GM11168 (cell line): Measurements from ENCODE around the gene PLCXD3.

Source experiments
- in situ Hi-C: fragments of 300-500 bp; cut with MboI; formaldehyde crosslinking; loops from one replicate; pipeline ENCODE4 v1.12.0; 2022; ENCODE audit warnings: low sequenced_read_pairs; ENCODE audit not compliant: unreplicated experiment

The PLCXD3 gene

DNA sequence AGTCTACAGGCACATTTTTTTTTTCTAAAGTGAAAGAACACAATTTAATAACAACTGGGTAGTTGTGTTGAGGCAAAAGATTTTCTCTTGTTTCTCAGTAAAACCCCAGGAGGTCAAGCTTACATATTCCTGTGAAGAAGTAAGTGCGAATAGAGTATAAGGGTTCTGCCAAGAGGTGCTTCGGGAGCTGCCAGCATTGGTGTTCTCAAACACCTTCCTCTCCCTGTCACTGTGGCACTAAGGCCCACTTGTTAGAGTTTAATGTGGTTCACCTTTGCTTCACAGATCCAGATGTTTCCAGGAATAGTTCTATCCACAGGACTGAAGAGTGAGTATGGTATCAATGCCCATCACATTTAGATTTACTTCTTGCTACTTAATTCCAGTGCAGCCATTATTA is 205.3 kb downstream of the PLCXD3 start:
- in situ Hi-C loops: no loop called here

DNA sequence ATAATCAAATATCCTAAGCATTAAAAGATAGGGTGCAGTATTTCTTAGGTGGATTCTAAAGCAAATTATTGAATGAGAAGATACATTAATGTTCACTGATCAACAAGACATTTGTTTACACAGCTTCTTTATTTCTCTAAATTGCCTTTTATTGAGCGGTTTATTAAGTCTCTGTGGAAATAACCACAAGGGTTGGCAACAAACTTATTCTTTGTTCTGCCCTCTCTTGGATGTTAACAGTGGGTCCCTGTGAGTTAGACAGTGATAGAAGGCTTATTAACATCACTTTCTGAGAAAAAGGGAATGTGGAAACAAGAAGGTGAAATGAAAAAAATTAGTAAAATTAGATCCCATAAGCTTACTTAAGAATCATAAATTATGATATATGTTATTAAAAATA is 214.3 kb downstream of the PLCXD3 start:
- in situ Hi-C loops: no loop called here

DNA sequence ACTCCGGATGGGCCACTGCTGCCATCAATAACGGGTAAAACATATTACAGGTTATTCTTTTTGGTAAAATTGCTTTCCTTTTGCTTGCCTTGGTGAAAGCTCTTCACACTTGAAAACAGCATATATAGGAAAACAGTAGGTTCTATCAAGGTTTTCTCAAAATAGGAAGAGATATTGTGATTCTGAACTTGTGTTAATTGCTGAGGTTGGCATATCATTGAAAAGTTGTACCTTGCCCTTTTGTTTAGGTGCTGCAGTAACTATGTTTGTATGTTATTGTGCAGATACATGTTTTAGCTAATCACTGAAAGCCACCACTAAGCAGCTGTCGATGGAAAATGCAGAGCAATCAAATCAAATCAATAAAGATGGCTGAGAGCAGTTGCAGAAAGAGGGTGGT is 219.1 kb downstream of the PLCXD3 start:
- in situ Hi-C loops: no loop called here

DNA sequence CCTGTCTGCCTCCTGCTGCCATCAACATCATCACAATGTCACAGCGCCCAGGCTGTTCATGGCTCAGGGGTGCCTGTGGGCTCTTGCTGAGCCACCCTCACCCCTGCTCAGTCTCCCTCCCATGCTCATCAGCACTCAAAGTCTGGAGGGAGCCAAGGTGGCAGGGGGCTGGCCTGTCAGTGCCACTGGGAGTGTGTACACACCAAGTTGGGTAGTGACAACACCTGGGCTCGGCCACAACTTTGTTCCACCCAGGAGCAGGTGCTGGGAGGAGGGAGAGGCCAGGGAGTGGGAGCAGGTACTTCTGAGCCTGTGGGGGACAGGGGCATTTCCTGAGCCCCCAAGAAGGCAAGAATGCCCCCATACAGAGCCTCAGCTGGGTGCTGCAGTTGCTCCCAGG is 219.6 kb downstream of the PLCXD3 start:
- in situ Hi-C loops: no loop called here

DNA sequence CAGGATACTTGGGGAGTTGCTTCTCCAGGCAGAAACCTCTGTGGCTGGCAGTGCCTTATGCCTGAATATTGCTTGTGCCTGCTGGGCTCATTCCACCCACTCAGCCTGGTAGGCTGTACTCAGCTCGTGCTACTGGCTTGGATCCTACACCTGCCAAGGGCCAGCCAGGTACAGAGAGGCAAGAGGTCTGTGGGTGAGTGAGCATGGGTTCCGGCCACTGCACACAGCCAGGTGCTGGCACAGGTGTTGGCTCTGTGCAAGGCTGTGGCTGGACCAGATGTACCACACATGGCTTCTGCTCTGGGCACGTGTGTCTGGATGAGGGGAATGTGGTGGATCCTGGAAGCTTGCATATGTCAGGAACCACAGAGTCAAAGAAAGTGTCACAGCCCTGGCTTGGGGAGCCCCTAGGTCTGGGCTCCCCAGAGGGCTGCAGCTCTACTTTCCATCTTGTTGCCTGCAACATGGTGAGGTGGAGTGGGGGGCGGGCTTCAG is 220.4 kb downstream of the PLCXD3 start:
- in situ Hi-C loops: no loop called here

DNA sequence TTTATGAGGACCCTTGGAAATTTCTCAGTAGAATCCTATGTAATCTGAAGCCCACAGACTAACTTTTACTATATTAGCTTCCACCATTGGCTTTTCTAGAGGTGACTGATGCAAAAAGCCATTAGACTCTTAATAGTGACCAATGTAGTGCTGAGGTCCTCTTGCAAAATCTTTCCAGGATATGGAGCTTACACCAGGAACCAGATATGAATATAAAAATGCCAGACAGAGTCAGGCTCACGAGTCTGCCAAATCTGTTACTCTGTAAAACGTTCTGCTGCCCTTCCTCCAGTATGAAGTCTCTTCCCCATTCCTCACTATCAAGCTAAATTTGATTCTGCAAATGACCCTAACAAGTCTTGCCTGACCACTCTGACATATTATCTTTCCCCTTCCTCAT is 223.7 kb downstream of the PLCXD3 start:
- in situ Hi-C loops: no loop called here

DNA sequence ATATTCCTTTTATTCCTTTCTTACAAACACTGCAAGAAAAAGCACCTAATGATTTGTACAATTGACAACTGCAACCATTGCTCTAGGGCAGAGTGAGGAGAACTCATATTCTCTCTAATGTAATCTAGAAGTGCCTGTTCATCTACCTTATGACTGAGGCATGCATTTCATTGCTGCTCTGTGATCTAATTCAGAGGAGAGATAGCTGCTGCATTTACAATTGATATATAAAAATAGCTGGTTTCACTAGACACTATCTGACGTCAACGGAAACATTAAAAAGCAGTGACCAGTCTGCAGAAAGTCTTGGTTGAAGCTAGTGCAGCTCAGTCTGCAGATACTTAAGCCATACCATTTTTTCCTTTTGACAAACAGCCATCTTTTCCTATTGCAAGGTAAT is 224.2 kb downstream of the PLCXD3 start:
- in situ Hi-C loops: no loop called here

DNA sequence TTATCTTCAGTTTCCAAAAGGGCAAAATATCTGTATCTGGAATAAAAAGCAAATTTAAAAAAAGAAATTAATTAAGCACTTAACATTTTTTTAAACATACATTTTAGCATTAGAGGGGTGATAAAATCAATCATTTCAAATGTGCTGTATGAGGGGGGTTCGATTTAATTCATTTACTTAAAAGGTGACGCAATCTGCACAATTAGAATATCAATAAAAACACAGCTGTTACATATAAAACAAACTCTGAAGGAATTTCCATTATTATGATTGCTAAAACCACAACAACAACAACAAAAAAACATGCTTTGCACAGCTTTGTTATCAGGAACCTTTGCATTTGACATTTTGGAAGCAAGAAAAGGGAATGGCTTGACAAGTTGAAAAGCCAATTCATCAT is 225.5 kb downstream of the PLCXD3 start:
- in situ Hi-C loops: no loop called here

DNA sequence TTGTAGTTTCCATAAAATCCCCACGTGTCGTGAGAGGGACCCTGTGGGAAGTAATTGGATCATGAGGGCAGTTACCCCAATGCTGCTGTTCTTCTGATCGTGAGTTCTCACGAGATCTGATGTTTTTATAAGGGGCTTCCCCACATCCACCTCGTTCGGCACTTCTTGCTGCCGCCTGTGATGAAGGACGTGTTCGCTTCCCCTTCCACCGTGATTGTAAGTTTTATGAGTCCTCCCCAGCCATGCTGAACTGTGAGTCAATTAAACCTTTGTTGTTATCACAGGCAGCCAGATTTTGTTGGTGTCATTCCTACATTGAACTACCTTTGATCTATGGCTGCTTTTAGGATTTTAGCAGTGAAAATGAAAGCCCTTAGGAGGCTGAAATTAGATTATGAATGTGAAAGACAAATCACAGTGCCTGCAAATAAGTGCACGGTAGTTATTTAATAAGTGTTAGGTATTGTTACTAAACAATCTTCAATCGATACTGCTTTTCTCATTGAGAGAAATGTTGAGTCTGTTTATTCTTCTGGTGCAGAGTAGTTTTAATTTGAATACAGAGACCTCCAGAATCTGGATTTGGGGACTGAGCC is 229.1 kb downstream of the PLCXD3 start:
- in situ Hi-C loops: no loop called here

DNA sequence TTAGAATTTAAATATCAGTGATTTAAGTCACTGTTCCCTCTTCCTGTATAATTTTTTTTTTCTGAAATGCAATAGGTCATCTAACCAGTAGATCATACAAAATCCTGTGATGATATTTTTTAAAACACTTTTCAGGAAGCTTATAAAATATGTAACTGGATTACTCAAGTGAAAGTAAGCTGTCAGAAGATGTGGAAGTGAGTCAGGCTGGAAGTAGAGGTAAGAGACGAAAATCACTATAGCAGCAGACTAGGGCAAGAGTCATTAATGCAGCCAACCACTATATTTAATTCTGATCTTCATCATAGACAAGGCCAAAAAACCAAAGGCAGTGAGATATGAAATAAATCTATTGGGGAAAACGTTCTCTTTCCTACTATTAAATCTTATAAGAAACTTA is 231.4 kb downstream of the PLCXD3 start:
- in situ Hi-C loops: no loop called here

DNA sequence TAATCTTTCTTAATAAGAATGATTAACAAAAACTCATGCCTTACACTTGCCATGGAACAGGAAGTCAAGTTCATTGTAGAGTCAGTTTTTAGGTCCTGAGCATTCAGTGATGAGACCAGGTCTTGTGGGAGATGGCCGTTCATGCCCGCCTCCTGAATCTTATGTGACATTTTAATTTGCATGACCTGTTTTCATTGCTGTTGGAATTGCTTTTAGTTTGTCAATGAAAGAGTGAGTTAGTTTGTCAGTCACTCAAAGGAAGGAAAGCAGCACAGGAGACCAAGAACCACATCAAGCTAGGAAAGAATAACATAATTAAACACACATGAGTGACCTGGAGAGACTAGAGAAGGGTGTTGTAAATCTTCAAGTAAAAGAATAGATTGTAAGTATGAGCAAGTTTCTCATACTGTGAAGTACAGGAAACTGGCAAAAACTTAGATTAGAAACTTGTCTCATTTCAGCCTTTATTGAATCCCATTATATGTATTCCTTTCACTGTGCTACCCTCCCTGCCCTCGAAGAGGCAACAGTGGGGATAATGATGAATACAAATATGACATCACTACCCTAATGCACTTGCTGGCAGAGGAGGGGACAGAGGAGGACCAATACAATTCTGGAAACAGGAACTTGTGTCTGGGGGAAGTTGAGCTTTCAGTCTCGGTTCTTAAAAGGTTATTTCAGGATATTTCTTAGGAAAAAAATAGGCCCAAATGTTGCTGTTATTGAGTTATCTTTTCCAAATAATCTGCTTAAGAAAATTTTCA is 232.7 kb downstream of the PLCXD3 start:
- in situ Hi-C loops: no loop called here

DNA sequence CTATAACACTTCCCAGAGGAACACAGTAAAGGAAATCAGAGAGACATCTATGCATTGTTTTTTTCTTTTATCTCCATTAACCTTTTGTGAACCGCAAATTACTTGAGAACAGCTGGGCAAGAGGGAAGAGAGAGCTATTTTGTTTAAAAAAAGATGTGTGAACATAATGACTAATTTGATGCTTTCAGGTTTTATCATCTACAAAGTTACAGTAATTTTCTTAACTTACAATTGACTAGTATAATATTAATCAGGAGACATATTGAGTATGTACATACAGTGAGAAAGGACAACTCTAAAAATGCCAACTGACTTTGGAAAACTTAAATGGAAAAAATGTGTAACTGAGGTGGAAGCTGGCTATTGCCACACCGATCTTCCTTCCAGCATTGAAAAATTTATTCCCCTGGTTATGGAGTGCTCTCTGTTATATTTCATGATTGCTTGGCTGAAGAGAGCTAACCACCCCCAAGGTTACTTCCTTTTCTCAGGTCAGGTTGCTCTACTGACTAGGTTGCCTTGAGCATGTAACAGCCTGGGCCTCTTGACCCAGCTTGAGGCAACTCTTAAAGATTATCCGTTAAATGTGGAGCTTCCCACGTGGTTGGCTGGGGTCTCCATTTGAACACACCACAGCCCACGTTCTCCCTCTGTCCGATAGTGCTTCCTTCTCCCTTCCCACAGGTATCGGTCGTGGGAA is 234.4 kb downstream of the PLCXD3 start:
- in situ Hi-C loops: no loop called here

DNA sequence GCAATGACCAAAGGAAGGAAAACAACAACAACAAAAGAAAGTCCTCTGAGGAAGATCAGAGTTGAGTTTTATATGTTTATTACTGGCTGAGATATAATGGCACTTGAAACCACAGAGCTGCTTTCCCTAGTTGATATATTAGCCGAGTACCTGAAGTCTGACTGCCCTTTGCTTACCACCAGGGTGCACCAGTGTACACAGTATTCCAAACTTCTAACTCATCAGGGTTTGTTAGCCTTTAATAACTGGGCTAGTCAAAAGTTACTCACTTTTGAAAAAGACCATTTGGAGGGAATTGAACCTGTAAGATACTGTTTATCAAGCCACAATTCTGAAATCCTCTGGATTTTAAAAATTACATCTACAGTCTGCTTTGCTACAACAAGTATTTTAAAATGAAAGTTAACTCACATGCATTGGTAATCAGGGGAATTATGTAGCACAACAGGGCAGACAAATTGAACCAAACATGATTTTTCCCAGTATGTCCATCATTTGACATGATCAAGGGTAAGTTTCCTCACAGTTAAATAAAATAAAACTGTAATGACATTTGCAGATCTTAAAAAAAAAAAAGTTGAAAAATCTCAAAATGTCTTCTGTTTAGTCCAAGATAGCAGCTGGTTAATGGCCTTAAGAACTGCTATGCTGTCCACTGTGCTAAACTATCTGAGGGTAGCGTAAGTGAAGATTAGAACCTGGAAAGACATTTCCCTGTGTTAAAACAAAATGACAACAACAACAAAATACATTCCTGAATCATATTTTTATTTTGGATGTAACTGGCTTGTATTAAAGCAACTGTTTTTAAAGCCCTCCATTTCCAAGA is 239.8 kb downstream of the PLCXD3 start:
- in situ Hi-C loops: no loop called here

DNA sequence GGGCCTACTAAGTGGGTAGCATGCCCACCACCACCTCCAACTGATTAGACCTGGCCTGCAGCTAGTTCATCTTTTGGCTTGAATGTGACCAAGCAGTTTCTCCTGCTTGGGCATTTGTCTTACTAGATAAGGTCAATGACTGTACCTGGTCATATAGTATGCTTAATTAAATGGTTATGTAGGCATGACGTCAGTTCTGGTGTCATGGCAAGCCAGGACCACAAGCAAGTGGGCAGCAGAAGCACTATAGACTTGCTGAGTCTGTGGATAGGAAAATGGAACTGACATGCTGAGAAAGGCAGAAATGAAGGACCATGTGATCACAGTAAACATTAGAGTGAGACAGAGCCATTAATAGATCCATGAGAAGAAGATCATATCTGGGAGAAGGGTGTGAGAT is 241.5 kb downstream of the PLCXD3 start:
- in situ Hi-C loops: no loop called here

DNA sequence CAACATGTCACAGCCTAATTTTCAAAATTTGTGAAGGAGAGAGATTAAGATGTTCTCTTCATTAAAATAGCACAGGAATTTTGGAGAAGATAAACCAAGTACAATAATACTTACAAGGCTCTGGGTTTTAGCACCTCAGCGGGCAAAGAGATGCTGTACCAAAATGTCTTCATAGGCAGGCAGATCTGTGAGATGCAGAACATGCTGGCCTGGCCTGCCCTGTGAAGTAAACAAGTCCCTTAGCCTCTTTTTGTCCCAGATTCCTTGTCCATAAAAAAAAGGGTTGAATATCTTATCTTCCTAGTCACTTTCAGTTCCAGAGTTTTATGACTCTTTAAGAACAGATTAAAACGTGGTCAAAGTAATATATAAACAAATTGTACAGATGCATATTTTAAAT is 244.0 kb downstream of the PLCXD3 start:
- in situ Hi-C loops: no loop called here

DNA sequence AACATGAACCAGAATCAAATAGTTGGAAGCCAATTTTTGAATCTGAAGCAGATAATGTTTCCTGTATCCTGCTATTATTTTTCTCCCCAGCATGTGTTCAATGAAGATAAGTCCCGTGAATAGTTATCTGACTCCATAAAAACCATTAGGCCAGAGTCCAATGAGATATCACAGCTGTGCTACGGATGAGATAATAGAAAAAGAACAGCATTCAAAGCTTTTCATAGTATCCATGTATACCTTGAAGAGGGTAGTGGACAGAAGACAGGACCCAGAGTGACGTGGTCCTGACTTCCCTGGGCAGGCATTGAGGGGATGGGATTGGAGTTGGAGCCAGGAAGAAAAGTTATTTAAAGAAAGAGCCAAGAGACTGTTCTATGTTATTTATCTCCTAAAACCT is 246.4 kb downstream of the PLCXD3 start:
- in situ Hi-C loops: no loop called here

DNA sequence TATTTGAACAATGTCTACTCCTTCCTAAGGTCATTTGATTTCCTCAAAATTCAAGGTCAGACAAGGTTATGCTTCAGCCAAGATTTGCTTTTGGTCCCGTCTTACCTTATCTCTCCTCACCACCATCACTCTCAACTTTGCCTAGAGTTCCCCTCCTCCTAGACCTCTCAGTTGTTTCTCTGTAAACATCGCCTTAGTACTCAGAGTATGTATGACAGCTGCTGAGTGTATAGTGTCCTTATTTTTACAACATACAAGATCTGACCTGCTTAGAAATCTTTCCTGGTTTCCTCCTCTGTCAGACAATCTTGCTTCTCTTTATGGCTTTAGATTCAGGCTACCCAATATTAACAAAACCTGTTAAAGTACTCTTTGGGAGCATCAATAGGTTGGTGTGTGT is 247.1 kb downstream of the PLCXD3 start:
- in situ Hi-C loops: no loop called here
